HG03039 (cell line): ENCODE data around the gene SLC4A1.

Experiments
- ATAC-seq: cut with Tn5 transposase; IDR thresholded peaks from one replicate; pipeline ENCODE4 v1.9.1; 2021; ENCODE audit warnings: mild to moderate bottlenecking, moderate library complexity; ENCODE audit not compliant: unreplicated experiment

Gene SLC4A1

GRCh38 chr17:44207743-44208142, 60.2 kb downstream of the SLC4A1 start:
- no peak for ATAC-seq

GRCh38 chr17:44207319-44207718, 60.6 kb downstream of the SLC4A1 start:
- ATAC-seq = no peak

- no peak for ATAC-seq
These were observed 61.1 kb downstream of the SLC4A1 start for GRCh38 chr17:44206825-44207155.

GRCh38 chr17:44205962-44206824, 61.7 kb downstream of the SLC4A1 start:
- no peak for ATAC-seq

- no peak for ATAC-seq
These were observed 63.5 kb downstream of the SLC4A1 start for GRCh38 chr17:44204441-44204882.

GRCh38 chr17:44203731-44204440, 64.0 kb downstream of the SLC4A1 start:
- no peak for ATAC-seq

- ATAC-seq = no peak
These were observed 65.2 kb downstream of the SLC4A1 start for GRCh38 chr17:44202756-44203155.

- no peak for ATAC-seq
These were observed 67.3 kb downstream of the SLC4A1 start for GRCh38 chr17:44200478-44201155.

- ATAC-seq = peak; percentile 58
These were observed 68.1 kb downstream of the SLC4A1 start, which contains the start of gene ATXN7L3 for GRCh38 chr17:44199553-44200477. TSS of gene ATXN7L3 (minus strand) at chr17:44199884. CDS start at chr17:44198070, 1,814 bp downstream.

- peak; percentile 17 for ATAC-seq
These were observed 69.0 kb downstream of the SLC4A1 start for GRCh38 chr17:44198721-44199552.
